HG03457 (cell line): ENCODE measurements around the gene ATP6V1G2.

Source experiments
- ATAC-seq: cut with Tn5 transposase; IDR thresholded peaks from one replicate; pipeline ENCODE4 v1.9.1; 2021; ENCODE audit warnings: moderate number of reproducible peaks; ENCODE audit not compliant: unreplicated experiment

Gene ATP6V1G2

DNA sequence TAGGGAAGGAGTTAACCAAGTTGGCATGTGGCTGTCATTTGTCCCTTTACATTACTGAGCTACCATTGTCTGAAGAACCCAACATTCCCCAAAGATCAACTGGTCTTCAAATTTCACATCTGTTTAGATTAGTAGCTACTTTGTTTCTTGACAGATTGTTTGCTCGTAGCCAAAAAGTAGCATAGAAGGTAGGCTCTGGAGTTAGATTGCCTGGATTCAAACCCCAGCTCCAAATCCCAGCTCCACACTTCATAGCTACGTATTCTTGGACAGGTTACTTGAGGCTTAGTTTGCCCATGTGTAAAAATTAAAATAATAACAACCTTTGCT is 2.1 kb upstream of the ATP6V1G2 start:
- no peak for ATAC-seq

DNA sequence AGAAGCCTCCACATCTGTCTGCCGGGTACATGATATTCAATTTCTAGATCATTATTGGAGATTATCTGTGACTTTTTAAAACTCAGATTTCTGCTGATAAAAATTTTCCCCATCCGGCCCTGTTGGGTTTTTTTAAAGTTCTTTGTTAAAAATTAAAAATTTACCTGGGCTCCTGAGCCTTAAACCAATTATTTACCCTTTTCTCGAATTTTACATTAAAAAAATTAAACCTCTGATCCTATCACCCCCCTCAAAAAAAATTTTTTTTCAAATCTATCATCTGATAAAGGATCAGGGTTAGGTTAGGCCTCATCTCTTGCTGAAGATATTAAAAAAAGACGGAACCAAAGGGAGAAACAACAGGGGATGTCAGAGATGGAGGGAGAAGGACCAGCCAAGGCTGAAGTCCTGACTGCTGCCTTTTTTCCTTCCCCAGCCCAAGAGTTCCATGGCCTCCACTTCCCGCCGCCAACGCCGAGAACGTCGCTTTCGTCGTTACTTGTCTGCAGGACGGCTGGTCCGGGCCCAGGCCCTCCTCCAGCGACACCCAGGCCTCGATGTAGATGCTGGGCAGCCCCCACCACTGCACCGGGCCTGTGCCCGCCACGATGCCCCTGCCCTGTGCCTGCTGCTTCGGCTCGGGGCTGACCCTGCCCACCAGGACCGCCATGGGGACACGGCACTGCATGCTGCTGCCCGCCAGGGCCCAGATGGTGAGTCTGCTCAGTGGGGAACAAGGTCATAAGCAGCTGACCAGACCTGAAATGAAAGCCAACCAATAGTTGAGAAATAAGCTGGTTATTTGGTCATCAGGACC is 1.5 kb upstream of the ATP6V1G2 start:
- ATAC-seq, result no peak

DNA sequence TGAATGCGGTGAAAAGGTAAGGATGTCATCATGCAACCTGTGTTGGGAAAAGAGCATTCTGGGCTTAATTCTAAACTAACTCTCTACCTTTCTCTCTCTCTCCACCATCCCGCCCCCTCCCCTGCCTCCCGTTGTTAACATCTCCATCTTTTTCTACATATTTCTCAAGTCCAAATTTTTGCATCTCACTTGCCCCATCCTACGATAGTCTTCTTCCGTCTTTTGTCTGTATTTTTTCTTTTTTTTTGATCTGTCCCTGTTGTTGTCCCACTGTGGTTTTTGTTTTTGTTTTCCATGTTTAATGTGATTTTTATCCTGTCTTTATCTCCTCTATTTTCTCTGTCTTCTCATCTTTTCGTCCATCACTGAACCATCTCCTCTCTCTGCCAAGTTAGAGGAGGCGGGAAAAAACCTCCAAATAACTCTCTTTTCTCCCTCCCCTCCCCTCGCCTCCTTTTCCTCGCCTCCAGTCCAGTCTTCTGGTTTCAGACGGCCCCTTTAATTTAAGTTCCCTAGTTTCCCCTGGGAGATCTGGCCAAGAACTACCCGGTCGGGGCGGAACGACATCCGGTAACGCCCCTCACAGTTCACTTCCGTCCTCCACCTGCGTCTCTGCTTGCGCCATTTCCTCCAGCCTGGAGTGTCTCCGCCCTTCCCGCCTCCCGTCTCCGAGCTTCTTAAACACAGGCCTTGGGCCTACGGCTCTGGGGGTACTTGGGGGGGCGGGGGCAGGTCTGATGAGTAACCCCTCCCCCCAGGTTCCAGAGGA is 734 bp upstream of the ATP6V1G2 start, which contains the start of gene NFKBIL1:
Gene NFKBIL1, plus strand, starts transcription at position 651 of the 769 bp plus-strand sequence. Its CDS starts 87 bp downstream, at position 738.
- peak; percentile 39 for ATAC-seq

DNA sequence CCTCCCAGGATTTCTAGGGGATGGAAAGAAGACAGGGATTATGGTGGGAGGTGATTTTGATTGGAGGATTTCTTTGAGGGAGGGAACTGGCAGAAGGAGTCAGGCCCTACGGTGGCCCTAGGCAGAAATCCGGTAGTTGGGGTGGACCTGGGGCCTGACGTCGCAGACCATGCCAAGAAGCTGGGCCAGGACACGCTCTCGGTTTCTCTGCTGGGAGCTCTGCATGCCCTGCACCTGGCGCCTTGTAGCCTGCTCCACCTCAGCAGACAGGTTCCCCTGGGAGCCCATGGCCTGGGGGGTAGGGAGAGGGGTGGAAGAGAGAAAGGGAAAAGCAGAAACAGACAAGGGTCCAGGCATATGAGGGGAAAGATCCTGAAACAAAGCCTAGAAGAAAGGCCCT is 1.1 kb downstream of the ATP6V1G2 start:
- ATAC-seq, result no peak

DNA sequence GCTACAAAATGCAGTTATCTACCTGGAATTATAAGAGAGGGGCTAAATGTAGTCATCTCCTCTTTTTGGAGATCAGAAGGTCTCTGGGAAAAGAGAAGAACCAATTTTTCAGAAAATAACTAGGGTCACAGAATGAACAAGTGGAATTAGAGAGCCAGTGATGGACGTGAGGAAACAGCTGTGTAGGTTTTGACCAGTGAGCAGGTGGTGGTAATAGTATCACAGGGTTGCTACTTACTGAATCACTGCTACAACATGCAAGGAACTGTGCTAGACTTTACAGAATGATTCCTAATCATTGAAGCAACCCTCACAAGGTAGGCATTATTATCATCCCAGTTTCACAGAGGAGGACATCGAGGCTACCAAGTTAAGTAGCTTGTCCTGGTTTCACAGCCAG is 1.7 kb downstream of the ATP6V1G2 start:
- ATAC-seq, result no peak

DNA sequence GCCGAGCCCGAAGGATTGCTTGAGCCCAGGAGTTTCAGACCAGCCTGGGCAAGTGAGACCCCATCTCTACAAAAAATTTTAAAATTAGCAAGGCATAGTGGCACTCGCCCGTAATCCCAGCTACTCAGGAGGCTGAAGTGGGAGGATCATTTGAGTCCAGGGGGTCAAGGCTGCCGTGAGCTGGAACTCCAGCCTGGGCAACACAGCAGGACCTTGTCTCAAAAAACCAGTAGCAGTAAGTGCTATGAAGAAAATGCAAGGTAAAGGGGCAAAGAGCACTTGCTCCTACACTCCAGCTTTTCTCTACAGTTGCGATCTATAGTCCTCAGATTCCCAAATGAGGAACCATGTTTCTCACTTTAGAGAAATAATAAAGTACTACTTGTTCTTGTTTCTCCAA is 2.8 kb downstream of the ATP6V1G2 start:
- ATAC-seq, result no peak

DNA sequence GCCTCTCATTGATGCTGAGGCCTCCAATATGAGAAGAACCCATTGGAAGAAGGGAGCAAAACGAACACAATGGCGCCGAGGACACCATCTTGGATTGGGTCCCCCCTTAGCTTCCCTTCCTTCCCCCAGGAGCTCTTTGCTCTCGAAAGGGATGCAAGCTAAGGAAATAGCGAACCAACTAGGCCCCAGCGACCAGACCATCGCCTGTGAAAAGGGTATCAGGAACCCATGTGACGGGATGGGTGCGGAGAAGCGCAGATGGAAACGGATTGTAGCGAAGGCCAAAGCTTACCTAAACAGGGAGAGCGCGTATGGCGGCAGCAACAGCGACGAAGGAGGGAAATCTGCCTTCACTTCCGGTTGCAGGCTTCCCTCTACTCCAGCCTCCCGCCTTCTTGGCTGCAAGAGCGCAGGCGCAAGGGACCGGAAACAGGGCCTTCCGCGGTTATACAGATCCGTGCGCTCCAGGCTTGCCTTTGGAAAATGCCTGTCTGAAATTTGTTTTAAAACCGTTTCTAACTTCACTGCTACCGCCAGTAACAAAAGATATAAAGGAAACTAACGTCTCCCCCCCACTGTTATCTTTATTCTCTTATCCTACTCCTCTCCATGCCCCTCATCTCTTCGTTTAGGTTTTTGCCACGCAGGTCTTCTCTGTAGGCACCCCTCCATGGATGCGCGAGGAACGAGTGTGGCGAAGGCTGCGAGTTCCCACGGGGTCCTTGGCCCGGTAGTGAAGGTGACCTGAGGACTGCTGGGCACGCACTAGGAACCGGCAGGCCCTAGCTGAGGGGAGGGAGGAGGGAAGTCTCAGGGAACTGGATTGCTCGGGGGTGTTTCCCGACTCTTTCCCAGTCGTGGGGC is 4.5 kb downstream of the ATP6V1G2 start, which contains the start of gene DDX39B:
Gene DDX39B, minus strand, starts transcription at position 346 of the 864 bp plus-strand sequence. CDS start 1,471 bp downstream, outside the sequence.
- peak; percentile 39 for ATAC-seq

DNA sequence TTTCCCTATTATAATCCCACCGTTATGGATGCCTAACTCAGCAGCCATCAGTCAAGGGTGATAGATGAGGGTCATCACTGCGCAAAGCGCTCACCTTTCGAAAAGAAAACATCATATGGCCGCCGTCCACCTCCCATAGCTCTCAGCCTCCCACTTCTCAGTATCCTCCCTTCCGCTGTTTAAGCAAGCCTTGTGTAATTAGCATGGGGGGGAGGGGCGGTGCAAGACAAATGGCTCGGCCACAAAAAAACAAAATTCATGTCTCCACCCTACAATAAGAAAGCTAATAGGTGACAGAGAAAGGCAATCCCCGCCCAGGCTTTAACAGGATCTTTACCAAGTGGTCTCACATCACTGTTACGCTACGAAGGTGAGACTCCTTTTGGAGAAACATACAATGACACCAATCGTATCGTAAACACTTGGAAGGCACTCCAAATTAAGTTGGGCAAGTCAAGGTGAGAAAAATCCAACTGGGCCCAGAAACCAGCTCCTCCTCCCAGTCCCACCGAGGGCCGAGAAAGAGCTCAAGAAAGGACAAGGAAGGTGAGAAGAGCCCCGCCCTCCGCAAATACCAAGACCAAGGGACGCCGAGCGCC is 5.2 kb downstream of the ATP6V1G2 start:
- no peak for ATAC-seq

DNA sequence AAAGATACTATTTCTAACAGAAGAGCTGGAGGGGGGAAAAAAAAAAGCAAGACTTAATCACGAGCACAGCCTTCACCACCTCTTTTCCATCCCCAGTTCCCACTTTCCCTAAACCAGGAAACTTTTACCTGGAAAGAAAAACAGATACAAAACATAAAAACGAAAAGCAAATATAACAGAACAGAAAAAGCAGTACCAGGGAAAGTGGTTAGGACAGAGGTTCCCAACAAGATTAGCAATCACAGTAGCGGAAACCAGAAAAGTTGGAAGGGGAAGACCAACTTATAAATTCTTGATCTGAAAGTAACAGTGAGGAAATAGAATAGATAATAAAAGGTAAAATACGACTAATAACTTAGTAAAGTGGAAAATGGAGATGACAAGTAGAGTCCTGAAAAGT is 5.8 kb downstream of the ATP6V1G2 start:
- ATAC-seq, result no peak

DNA sequence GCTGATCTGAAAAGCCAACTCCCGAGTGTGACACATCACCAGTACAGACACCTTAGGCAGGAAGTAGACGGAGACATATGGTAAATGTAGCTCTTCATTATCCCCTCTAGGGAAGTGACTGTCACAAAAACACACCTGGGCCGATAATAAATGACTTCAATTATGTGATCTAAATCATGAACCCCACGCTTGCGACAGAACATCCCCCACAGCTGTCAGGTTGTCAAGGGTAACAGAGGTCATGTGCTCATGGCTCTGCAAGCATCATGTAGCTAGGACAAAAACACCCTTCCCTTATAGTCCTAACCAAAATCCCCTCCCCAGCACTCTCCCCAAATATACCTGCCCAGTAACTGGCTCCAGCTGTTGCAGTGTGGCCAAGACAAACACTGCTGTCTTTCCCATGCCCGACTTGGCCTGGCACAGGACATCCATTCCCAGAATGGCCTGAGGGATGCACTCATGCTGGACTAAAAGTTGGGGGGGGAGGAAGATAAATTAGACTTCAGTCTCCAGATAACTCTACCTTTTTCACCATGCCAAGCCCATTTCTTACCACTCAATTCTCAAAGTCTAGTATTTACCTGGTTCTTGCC is 7.5 kb downstream of the ATP6V1G2 start:
- no peak for ATAC-seq

DNA sequence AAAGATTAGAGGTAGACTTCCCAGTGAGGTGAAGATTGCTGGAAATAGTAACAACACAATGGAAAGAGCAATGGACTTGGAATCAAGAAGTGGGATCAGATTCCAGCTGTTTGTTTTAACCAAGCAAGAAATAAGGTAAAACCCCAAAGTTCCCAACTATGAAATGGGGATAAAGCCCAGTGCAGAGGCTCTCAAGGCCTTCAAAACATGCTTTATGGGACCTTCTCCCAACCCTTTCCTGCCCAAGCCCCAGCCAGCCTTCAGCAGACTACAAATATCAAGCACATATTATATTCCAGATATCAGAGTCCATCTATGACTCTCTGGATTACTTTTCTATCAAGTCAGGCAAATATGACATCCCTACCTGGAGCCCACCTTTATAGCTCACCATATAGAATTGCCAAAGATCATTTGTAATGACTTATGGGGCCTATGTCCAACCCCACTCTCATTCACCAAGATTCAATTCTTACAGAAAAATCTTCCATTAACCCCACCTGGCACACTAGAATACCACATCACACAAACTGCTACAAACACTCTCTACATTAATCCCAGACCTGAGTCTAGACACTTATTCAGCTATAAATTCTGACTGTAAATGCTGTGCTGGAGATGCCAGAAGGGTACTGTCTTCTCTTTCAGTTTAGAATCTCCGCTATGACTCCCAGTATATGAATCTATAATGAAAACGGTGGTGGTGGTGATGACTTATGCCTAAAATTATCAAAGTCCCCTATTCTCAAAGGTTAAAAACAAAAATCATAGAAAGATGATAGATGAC is 10.7 kb downstream of the ATP6V1G2 start:
- no peak for ATAC-seq

DNA sequence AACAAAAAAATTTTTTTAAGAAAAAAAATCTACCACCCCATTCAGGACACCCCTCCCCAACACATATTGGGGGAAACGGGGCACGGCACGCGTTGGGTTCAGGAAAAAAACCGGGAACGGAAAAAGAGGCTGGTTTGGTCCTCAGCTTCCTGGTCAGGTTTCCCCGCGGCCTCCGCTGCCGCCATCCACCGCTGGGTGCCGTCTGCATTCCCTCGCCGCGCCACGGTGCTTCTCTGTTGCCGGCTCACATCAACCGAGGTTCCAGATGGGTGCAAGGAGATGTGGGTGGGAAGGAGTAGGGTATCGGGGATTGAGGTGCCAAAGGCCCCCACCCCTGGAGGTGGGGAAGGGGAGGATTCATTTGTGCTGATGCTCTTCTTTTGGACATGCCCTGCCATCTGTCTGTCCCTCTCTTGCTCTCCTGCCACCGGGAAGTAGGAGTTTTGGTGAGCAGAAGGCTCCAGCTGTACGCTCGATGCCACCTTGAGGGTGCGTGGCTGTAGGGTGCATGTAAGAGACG is 11.8 kb downstream of the ATP6V1G2 start:
- no peak for ATAC-seq

DNA sequence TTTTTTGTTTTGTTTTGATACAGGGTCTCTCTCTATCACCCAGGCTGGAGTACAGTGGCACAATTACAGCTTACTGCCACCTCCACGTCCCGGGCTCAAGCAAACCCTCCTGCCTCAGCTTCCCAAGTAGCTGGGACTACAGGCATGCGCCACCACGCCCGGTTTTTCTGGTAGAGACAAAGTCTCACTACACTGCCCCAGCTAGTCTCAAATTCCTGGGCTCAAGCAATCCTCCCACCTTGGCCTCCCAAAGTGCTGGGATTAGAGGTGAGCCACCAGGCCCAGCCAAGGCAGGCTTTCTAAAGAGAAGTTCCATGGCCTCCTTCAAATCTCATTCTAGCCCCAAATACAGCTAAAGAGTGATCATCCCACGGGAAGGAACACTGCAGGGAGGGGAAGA is 12.4 kb downstream of the ATP6V1G2 start:
- no peak for ATAC-seq

DNA sequence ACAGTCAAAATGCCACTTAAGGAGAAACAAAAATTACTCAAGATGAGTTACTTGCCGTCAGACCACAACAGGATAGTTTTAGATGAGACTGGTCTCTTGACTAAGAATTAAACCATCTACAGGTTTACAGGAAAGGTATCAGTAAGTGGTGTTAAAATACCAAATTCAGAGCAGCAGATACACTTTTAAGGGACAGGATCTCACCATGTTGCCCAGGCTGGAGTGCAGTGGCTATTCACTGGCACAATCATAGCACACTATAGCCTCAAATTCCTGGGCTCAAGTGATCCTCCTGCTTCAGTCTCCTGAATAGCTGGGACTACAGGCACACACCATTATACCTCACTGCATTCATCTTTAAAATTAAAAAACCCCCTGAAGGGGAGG is 13.0 kb downstream of the ATP6V1G2 start:
- ATAC-seq, result no peak

DNA sequence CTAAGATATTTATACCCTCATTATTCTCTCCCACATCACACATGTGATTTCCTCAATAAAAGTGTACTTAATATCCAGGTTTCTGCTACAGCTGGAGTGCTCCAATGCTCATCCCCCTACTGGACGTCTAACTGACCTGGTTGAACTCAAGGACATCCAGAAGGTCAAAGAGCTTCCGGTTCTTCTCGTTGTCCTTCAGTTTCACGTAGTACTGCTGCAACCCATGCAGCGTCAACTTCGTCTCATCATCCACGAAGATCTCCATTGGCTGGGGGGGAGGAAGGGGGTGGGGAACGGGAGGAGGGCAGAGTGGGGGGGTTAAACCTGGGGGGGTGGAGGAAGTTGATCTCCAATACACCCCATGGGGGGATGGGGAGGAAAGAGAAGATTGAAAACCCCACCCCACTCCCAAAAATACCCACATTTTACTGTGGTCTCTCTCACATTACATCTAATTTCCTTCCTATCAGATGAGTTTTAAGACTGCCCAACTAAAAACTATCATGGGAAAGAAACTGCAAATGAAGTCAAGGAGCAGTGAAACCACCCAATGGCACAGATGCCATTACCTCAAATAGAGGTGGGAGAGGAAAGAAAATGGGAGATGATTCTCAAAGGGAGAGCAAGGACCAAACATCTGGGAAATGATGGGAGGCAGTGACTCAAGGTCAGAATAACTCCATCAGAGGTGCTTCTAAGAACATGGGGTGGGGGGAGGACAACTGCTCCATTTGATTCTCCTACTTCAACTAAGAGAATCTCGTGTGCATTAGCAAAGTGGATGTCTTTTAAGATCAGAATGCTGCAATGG is 13.6 kb downstream of the ATP6V1G2 start:
- ATAC-seq, result no peak

DNA sequence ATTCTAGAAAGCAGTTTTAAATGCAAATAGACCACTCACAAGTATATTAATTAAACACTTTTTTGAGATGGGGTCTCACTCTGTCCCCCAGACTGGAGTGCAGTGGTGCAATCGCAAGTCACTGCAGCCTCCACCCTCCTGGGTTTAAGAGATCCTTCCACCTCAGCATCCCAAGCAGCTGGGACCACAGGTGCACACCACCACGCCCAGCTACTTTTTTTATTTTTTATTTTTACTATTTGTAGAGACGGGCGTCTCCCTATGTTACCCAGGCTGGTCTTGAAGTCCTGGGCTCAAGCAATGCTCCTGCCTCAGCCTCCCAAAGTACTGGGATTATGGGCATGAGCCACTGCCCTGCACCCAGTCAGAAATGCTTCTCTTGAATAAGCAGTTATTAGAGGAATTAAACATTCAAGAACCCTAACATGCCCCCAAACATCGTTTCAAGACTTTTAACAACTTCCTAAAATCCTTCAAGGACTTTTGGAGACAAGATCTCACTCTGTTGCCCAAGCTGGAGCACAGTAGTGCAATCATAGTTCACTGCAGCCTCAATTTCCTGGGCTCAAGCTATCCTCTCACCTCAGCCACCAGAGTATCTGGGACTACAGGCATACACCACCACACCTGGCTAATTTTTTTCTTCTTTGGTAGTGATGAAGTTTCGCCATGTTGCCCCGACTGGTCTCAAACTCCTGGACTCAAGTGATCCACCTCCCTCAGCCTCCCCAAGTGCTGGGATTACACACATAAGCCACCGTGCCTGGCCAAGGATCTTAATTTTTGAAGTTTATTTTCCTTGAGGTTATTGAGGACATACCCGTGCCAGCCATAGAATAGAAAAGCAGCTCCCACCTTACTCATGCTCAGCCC is 14.4 kb downstream of the ATP6V1G2 start:
- no peak for ATAC-seq

DNA sequence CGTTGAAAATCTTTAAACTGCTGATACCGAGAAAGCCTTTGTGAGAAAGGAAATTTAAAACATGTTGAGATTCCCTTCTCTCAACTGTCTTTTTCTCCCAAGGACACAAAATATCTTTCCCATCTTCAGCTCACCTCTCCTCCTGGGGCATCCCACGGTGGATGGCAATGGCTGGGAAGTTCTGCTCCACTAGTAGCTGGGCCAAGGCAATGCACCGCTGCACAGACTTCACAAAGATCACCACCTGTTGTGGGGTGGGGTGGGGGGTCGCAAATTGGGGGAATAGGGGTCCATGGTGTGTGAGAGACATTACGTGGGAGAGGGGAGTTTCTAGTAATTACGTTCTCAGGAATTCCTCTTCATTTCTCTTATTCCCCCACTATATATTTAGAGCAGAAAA is 15.2 kb downstream of the ATP6V1G2 start:
- no peak for ATAC-seq

DNA sequence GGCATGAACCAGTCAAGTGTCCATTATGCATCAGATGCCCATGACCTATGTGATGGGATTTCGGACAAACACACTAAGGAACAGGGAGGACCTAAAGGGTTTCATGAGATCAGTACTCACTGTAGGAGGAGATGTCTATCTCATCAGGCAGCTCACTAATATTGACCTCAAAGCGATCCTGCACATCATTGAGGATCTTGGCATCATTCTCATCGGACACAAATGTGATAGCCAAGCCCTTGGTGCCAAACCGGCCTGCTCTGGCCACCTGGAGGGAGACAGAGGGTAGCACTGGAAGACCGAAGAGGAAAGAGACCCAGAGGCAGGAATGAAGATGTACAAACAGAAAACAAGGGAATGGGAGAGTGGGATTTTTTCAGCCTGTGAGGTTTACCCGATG is 15.7 kb downstream of the ATP6V1G2 start:
- ATAC-seq, result no peak
